Measurements from ENCODE around the gene EGFR.

EGFR gene

DNA sequence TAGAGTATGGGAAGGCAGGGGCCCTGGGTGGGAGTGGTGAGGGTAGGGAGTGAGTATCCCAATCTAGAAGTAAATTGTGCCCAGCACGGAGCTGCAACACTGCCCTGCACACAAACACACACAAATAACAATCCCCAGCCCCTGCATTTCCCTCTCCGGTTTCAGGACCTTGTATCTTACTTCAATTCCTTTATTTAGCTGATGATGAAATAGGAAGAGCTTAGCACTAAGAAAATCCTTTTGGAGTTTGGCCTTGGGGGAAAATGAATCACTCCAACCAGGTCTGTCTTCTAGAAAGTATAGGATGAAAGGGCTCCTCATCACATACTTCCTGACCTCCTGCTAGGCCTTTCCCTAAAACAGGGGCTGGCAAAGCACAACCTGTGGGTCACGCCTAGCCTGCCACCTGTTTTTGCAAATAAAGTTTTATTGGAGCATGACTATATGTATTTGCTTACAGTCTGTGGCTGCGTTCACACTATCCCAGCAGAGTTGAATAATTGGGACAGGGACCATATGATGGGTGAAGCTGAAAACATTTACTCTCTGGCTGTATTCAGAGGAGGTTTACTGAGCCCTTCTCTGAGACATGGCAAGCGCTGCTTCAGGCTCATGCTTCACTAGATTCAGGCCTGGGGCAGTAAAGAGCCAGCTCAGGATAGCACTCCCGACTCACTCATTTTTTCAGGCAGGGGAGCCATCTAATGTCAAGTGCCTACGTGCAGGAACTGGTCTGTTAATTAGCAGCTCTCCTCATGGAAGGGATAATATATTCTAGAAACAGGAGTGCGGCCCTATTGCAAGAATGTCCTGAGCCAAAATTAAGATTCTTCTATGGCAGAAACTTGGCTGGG is 111.0 kb downstream of the EGFR start:
- no peak for DNase-seq

- no peak for DNase-seq
Observed at GRCh38 chr7:55130395-55131141, 111.8 kb downstream of the EGFR start.

DNA sequence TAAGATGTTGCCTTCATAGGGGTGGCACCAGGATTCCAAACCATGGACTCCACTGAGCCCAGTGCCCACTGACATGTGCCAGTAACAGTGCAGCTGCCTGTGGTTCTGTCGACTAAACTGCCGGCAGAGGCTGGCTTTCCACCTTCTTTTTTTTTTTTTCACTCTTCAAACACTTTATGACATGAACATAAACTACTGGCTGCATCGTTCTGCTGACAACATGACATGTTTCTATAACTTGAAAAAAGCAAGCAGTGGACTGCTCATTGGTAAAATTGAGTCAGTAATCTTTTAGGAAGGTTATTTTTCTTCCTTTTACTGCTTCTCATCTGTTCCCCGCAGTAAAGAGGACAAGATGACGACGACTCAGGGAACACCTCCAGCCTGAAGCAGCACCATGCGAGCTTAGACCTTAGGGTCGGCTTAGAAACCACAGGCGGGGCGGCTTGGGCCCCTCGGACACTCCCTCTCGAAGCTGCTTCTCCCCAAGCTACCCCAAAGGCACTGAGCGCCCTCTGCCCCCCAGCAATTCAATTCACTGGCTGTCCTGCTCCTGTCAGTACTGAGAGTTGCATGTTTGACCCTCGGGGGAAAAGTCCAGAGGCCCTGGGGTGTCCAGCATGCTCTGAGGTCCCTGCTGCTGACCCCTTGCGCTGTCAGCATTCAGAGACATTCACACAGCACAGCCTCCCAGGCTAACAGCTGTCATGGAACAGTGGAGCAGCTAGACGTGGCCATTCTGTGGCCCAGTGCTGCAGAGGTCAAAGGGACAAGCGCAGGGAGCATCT is 112.5 kb downstream of the EGFR start:
- DNase-seq: no peak

GRCh38 chr7:55132550-55132889 is 113.7 kb downstream of the EGFR start:
- DNase-seq: no peak

DNA sequence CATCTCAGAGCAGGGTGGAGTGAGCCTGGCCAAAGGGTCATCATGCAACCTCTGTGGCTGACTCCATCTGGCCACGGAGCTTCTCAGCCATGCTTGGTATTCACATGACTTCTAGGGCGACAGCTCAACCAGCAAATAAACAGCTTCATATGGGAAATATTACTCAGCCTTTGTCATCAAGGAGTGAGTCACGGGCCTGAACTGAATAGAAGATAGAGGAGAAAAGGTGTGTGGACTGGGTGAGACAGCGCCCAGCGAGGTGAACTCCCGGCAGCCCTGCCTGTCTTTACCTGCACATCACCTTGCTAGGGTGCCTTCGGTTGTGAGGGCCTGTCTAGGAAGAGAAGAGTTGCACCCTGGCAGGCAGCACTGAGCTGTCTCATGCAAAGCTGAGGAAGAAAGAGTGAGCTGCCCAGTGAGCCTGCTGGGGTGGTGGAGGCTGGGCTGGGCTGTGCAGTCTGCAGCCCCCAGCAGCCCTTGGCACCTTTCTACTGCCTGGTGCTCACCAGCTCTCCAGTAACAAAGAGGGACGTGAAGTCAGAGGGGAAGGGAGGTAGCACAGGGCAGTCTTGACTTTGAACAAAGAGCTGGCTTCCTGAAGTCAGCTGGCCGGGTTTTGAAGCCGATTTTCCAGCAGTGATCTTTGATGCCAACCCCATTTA is 114.2 kb downstream of the EGFR start:
- no peak for DNase-seq

GRCh38 chr7:55133630-55134358 is 115.0 kb downstream of the EGFR start:
- DNase-seq: no peak

- no peak for DNase-seq
Observed at GRCh38 chr7:55134359-55134725, 115.5 kb downstream of the EGFR start.

DNA sequence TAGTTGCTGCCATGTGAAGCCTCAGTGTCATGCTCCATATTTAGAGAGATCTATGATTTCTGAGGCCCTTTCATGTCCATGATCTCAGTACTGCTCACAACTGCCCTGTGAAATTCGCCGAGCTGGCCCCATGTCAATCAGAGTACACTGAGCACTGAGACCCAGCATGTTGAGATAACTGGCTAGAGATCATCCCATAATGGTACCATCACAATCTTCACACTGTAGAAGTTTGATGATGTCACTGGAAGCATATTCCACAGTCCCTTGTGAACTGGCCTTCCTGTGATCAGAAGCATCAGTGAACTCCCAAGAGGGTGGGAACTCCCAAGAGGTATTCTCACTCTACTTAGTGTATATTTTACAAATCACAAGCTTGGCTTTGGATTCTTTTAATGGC is 116.0 kb downstream of the EGFR start:
- DNase-seq: no peak

DNA sequence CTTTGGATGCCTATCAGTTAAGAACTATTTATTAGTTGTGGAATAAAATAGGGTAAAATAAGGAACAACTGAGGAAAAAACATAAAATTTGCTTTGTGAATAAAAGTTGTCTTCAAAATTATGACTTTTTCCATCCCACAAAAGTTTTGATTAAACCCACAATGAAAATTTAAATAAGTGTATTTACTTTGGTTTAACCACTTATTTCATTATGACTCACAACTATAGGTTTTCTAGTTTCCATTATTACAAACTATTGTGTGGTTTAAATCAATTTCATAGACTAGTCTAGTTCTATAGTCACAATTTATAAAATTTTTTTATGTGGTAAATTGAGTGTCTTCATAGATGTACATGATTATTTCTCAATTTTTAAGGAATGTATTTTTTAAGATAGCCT is 116.6 kb downstream of the EGFR start:
- DNase-seq: no peak

GRCh38 chr7:55138663-55139062 is 119.8 kb downstream of the EGFR start:
- DNase-seq: no peak

DNA sequence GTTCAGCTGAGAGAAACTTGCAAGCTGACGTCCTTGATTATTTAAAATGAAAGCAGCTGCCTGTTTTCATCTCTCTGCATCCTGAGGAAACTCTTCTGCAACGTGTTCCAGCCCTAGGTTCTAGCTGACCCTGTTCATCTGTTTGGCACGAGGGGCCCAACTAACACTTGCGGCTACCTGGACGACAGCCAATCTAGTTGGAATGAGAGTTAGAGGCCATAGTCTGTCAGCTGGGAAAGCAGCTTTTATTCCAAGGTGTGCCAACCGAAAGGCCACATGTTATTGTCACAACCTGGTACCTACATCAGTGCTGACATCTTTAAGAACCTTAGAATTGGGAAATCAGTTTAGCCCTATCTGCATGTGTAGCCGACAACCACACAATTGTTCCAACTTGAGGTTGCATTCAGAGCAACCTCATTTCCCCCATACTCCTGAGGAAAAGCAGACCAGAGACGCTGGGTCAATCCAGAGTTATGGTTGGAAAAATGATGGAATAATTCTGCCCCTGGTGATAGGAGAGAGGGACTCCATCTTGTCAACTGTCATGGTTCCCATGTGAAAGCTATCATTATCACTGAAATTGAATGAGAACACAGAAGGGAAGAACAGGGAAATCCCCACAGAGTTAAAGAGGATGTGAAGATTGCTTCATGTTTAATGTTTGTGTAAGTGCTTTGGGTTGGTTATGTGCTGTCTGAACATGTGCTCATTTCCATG is 121.6 kb downstream of the EGFR start:
- no peak for DNase-seq

- no peak for DNase-seq
Observed at GRCh38 chr7:55140941-55141278, 122.1 kb downstream of the EGFR start.

DNA sequence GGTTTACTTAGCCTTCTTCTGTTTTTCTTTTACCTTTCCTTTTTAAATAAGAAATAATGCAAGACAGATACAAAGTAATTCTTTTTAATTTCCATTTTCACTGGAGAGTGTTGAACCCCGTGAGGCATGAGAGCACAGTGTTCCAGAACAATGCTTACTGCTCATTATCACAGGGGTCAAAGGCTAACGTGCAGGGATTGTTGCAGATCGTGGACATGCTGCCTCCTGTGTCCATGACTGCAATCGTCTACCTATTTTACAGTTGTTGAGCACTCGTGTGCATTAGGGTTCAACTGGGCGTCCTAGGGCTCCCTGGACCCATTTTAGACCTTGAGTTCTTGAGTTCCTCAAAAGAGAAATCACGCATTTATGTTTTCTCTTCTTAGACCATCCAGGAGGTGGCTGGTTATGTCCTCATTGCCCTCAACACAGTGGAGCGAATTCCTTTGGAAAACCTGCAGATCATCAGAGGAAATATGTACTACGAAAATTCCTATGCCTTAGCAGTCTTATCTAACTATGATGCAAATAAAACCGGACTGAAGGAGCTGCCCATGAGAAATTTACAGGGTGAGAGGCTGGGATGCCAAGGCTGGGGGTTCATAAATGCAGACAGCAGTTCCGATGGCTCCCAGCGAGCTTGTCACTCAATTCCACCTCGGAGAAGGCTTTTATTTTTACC is 124.2 kb downstream of the EGFR start:
- no peak for DNase-seq

DNA sequence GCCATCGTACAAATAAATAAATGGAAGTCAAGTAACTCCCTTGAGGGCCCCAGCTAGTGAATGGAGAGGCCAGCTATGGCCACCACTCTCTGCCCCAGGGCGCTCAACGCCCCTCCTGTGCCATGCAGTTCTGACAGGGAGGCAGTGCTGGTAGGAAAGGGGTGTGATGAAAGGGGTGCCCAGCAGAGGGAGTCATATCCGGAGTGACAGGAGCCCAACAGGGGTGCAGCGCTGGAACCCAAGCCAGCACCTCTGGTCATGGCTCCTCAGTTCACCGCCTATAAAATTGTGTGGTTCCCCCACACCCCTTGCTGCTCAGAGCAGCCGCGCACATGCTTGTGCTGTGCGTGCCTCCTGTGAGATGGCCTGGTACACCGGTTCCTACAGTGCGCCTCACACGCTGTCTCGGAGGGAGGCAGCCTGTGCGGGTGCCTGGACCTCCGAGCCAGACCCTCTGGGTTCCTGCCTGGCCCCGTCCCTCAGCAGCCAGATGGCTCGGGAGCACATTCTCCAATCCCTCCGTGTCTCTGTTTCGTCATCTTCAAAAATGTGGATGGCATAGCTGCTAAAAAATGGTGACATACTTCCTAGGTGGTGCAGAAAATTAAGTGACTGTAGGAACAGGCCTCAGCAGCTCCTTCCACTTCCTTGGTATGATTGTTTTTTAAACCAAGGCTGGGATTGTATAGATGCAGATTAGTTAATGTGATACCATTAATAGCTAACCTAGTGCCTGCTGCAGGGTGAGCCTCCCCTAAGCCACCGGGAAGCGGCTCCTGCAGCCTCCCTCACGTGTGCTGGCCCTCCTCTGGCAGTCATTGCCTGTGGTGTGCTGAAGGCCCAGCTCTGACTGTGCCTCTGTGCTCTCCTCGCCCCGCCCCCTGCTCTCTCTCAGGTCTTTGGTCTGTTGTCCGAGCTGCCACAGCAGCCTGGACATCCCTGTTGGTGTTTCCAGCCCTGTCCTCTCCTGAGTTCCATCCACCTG is 125.8 kb downstream of the EGFR start:
- DNase-seq: no peak

- no peak for DNase-seq
Observed at GRCh38 chr7:55145606-55146005, 126.8 kb downstream of the EGFR start.

DNA sequence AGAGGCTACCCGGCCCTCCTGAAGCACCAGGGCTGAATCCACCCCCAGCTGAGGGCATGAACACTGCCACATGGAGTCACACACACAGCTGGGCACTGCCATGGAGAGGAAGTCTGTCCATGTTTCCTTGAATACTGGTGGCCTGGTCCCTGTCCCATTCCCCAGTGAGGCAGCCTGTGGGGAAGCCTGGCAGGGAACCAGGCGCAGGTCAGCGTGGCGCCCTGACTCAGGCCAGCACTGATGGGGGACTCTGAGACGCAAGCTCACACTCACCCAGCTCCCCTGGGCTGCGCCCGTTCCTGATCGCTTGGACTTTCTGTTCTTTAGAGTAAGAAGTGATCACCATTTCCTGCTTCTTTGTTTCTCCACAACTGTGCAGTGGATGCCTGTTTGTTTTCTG is 128.3 kb downstream of the EGFR start:
- no peak for DNase-seq

DNA sequence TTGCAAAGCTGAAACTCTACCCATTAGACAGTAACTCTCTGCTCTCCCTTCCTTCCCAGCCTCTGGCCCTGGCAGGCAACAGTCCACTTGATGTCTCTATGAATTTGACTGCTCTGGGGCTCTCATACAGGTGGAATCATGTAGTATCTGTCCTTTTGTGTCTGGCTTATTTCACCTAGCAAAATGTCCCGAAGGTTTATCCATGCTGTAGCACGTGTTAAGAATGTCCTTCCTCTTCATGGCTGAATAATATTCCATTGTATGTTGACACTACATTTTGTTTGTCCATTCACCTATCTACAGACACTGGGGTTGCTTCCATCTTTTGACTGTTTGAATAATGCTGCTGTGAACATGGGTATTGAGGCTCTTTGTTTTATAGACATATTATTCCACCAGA is 128.9 kb downstream of the EGFR start:
- DNase-seq: no peak

GRCh38 chr7:55148571-55148970 is 129.8 kb downstream of the EGFR start:
- no peak for DNase-seq

GRCh38 chr7:55149001-55149400 is 130.2 kb downstream of the EGFR start:
- no peak for DNase-seq

DNA sequence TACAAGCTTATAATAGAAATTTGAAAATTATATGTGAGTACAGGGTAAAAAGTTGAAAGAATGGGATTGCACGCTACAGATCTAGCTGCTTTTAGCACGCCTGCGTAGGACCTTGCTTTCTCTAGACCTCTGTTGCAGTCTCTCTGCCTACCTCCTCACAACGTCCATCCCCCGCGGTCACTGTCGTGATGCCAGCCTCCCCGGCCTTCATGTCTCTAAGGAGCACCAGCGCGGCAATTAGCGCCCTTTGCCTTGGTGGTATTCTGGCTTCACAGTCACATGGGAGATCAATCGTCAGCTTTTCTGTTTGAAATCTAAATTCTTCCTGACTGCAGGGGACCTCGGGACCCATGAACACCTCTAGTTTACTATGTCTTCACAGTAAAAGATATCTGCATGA is 131.3 kb downstream of the EGFR start:
- no peak for DNase-seq

Data from midbrain (tissue), 1 donor.